Measurements from ENCODE around the gene POLA2. TPM values are rescaled to one million over a fixed set of nuclear protein-coding genes. Genes with fewer than 3 reads are reported as not detected.

POLA2 gene
- total RNA-seq, 1 experiment from 2014 or later = 25.3 TPM

DNA sequence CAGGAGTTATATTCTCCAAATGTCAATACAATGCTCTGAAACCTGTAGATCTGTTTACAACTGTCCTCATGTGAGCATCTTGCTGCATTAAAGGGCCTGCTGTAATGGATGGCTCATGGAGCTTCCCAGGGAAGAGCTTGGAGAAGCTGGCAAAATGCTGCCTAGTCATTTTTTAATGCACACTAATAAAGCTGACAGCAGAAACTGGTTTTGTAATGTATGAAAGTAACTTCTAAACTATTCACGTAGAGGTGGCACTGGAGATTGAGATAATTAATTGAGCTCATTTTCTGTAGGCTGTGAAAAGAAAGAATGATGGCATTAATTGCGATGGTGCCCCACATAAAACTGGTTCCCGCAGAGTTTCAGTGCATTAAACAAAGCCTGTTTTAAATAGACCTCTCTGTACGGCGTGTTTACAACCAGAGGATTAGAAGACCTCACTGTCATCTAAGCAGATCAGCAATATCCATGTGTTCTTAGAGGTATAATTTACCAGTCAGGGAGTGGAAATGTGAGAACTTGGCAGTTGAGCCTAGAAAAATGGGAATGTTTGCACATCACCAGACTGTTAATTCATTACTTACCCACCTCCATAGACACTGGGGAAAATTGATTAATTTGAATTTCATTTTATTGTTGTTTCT, 16.0 kb downstream of the POLA2 start:
- POLR2A ChIA-PET = interaction anchor here (0.6 to 1.6 kb wide), 2 partner anchors 13 to 14 kb away, joined by 3 to 7 read pairs; no protein-coding TSS in a partner anchor

DNA sequence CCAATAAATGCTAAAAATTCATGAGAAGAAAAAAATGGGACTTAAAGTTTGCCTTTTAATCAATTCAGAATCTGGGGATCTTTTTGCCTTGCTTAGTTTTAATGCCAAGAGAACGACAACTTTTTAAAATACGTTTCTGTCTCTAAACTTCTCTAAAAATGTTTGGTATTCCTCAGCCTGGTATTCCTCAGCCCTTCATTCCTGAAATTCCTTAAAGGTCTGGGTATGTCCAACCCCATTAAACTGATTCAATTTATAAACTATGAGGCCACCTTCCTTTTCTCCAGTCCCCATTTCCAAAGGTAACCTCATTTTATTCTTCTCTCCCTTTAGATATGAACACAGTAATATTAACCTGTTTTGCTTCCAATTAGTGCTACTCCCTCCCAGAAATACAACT, 16.6 kb downstream of the POLA2 start:
- H3K27ac Mint-ChIP-seq (ENCODE audit: unreplicated experiment) = peak overlapping the region; percentile 90
- intact Hi-C loops (cut with micrococcal nuclease; ENCODE audit: unreplicated experiment) = loop anchor here (5.0 kb wide), 1 partner anchor 139 kb away; no protein-coding TSS in a partner anchor
- no peaks in the 10 kb centered on the region for H3K27me3 Mint-ChIP-seq (ENCODE audit: insufficient read depth, unreplicated experiment)
- peaks cover 51% of the 10 kb centered on the region for H3K36me3 Mint-ChIP-seq (ENCODE audit: insufficient read depth, unreplicated experiment)
- ChIA-PET POLR2A (interaction anchor here (0.8 to 1.6 kb wide), 2 partner anchors 14 to 18 kb away, joined by 3 to 7 read pairs; no protein-coding TSS in a partner anchor), CTCF (interaction anchor here (1.3 to 1.7 kb wide), 2 partner anchors 36 to 55 kb away, joined by 4 to 13 read pairs; partner anchors contain the start of genes CDC42EP2 and DPF2)
- Histone ChIP-seq H3K4me1 (peaks cover 58% of the 10 kb centered on the region), H3K4me3 (ENCODE audit: low read depth, low read length) (no peak overlapping the region), H3K36me3 (ENCODE audit: control insufficient read depth, insufficient read depth, low read length) (peaks cover 5% of the 10 kb centered on the region; the same call in 1 of the 2 replicates), H3K9me3 (no peaks in the 10 kb centered on the region), H3K27me3 (replicated peaks; ENCODE audit: control insufficient read depth, insufficient read depth, low read length) (no peaks in the 10 kb centered on the region)
- TF ChIP-seq, protein P1, sequence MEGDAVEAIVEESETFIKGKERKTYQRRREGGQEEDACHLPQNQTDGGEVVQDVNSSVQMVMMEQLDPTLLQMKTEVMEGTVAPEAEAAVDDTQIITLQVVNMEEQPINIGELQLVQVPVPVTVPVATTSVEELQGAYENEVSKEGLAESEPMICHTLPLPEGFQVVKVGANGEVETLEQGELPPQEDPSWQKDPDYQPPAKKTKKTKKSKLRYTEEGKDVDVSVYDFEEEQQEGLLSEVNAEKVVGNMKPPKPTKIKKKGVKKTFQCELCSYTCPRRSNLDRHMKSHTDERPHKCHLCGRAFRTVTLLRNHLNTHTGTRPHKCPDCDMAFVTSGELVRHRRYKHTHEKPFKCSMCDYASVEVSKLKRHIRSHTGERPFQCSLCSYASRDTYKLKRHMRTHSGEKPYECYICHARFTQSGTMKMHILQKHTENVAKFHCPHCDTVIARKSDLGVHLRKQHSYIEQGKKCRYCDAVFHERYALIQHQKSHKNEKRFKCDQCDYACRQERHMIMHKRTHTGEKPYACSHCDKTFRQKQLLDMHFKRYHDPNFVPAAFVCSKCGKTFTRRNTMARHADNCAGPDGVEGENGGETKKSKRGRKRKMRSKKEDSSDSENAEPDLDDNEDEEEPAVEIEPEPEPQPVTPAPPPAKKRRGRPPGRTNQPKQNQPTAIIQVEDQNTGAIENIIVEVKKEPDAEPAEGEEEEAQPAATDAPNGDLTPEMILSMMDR (IDR thresholded peaks at IDR 0.05; ENCODE audit: insufficient read depth in 1 of 2, low read depth in 1 of 2, low read length in 1 of 2, severe bottlenecking in 1 of 2, unreplicated experiment in 1 of 2) = no peak
- peak overlapping the region; percentile 68 for H3K4me3 Mint-ChIP-seq (ENCODE audit: unreplicated experiment)
- no peak for DNase-seq
- H3K9me3 Mint-ChIP-seq (ENCODE audit: unreplicated experiment) = no peaks in the 10 kb centered on the region
- no TSS peak for BruUV-seq (replicated peaks)
- peaks cover 44% of the 10 kb centered on the region for H3K4me1 Mint-ChIP-seq (ENCODE audit: low read depth, unreplicated experiment)

More for the DNA sequence above, 16.0 kb downstream of the POLA2 start:
- Mint-ChIP-seq H3K36me3 (ENCODE audit: insufficient read depth, unreplicated experiment) (peaks cover 48% of the 10 kb centered on the region), H3K27ac (ENCODE audit: unreplicated experiment) (peak overlapping the region; percentile 90), H3K27me3 (ENCODE audit: insufficient read depth, unreplicated experiment) (no peaks in the 10 kb centered on the region), H3K9me3 (ENCODE audit: unreplicated experiment) (no peaks in the 10 kb centered on the region), H3K4me1 (ENCODE audit: low read depth, unreplicated experiment) (peaks cover 44% of the 10 kb centered on the region), H3K4me3 (ENCODE audit: unreplicated experiment) (peak overlapping the region; percentile 68)
- Histone ChIP-seq H3K27me3 (replicated peaks; ENCODE audit: control insufficient read depth, insufficient read depth, low read length) (no peaks in the 10 kb centered on the region), H3K9me3 (no peaks in the 10 kb centered on the region), H3K4me3 (ENCODE audit: low read depth, low read length) (no peak overlapping the region), H3K36me3 (ENCODE audit: control insufficient read depth, insufficient read depth, low read length) (peaks cover 5% of the 10 kb centered on the region; the same call in 1 of the 2 replicates), H3K4me1 (peaks cover 58% of the 10 kb centered on the region)
- no peak for DNase-seq
- intact Hi-C loops (cut with micrococcal nuclease; ENCODE audit: unreplicated experiment) = loop anchor here (5.0 kb wide), 1 partner anchor 140 kb away; no protein-coding TSS in a partner anchor
- CTCF ChIA-PET = interaction anchor here (1.0 to 1.7 kb wide), 3 partner anchors 33 to 55 kb away, joined by 3 to 13 read pairs (median 4); partner anchors contain the start of genes CDC42EP2 and DPF2
- TF ChIP-seq, protein P1 (IDR thresholded peaks at IDR 0.05; ENCODE audit: insufficient read depth in 1 of 2, low read depth in 1 of 2, low read length in 1 of 2, severe bottlenecking in 1 of 2, unreplicated experiment in 1 of 2) = no peak
- no TSS peak for BruUV-seq (replicated peaks)

DNA sequence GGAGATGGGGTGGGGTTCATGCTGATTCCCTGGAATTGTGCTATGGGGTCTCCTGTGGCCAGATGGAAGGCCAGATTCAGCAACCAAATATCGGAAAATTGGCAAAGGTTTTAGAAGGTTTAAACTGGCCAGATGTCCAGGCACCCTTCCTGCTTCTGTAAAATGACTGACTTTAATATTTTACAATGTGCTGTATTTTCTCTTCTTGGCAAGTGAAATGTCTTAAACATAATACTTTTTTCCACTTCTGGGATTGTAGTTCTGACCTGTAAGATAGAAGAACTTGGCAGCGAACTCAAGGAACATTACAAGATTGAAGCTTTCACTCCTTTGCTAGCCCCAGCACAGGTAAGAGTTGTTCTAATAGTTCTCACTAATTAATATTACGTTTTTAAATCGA, 17.5 kb downstream of the POLA2 start:
- Histone ChIP-seq H3K4me1 (peaks cover 58% of the 10 kb centered on the region), H3K27me3 (replicated peaks; ENCODE audit: control insufficient read depth, insufficient read depth, low read length) (no peaks in the 10 kb centered on the region), H3K9me3 (no peaks in the 10 kb centered on the region), H3K36me3 (ENCODE audit: control insufficient read depth, insufficient read depth, low read length) (peaks cover 5% of the 10 kb centered on the region; the same call in 1 of the 2 replicates), H3K4me3 (ENCODE audit: low read depth, low read length) (no peak overlapping the region)
- peak overlapping the region; percentile 26 for H3K4me3 Mint-ChIP-seq (ENCODE audit: unreplicated experiment)
- DNase-seq = no peak
- TF ChIP-seq, protein P1 (IDR thresholded peaks at IDR 0.05; ENCODE audit: insufficient read depth in 1 of 2, low read depth in 1 of 2, low read length in 1 of 2, severe bottlenecking in 1 of 2, unreplicated experiment in 1 of 2) = no peak
- ChIA-PET CTCF (interaction anchor here (0.6 to 1.7 kb wide), 4 partner anchors 9 to 54 kb away, joined by 3 to 13 read pairs (median 4); partner anchors contain the start of genes CDC42EP2 and DPF2), POLR2A (interaction anchor here (0.6 to 2.2 kb wide), 4 partner anchors 13 to 231 kb away, joined by 3 to 10 read pairs (median 6); no protein-coding TSS in a partner anchor)
- peaks cover 44% of the 10 kb centered on the region for H3K4me1 Mint-ChIP-seq (ENCODE audit: low read depth, unreplicated experiment)
- BruUV-seq (replicated peaks) = no TSS peak
- no peaks in the 10 kb centered on the region for H3K27me3 Mint-ChIP-seq (ENCODE audit: insufficient read depth, unreplicated experiment)
- H3K36me3 Mint-ChIP-seq (ENCODE audit: insufficient read depth, unreplicated experiment) = peaks cover 58% of the 10 kb centered on the region
- intact Hi-C loops (cut with micrococcal nuclease; ENCODE audit: unreplicated experiment) = loop anchor here (5.0 kb wide), 1 partner anchor 138 kb away; no protein-coding TSS in a partner anchor
- peak overlapping the region; percentile 90 for H3K27ac Mint-ChIP-seq (ENCODE audit: unreplicated experiment)
- no peaks in the 10 kb centered on the region for H3K9me3 Mint-ChIP-seq (ENCODE audit: unreplicated experiment)
